IMR-90 (cell line): ENCODE measurements around the gene MALRD1.

Experiments
- BHLHE40 ChIP-seq: fragments of 150-350 bp; IDR thresholded peaks from 2 replicates; pipeline ENCODE4 v1.6.1; 2016; ENCODE audit warnings: mild to moderate bottlenecking, low read depth, low read length
- CTCF ChIP-seq: conservative IDR thresholded peaks from 2 replicates; pipeline ENCODE4 v1.5.1; 2012; ENCODE audit warnings: mild to moderate bottlenecking, low read depth, low read length, improper control_type of control experiment

GRCh38 chr10:19629567-19629966, 581.0 kb downstream of the MALRD1 start:
- TF ChIP-seq BHLHE40 (no peak), CTCF (peak; percentile 39)
